ENCODE results near the gene SOBP.

The SOBP gene

GRCh38 chr6:107662333-107662732 lies 172.4 kb downstream of the SOBP start:
- no peak for DNase-seq

GRCh38 chr6:107663308-107663707 lies 173.4 kb downstream of the SOBP start:
- DNase-seq, result no peak

GRCh38 chr6:107665382-107665781 lies 175.5 kb downstream of the SOBP start:
- no peak for DNase-seq

GRCh38 chr6:107666084-107666980 lies 176.4 kb downstream of the SOBP start:
- DNase-seq, result no peak

- DNase-seq, result no peak
These were observed 177.2 kb downstream of the SOBP start for GRCh38 chr6:107666981-107667601.

- peak; percentile 12 for DNase-seq
These were observed 177.9 kb downstream of the SOBP start for GRCh38 chr6:107667790-107668189.

GRCh38 chr6:107668743-107669474 lies 179.0 kb downstream of the SOBP start:
- no peak for DNase-seq

GRCh38 chr6:107670792-107671199 lies 180.9 kb downstream of the SOBP start:
- DNase-seq, result peak; percentile 92

GRCh38 chr6:107673076-107673494 lies 183.2 kb downstream of the SOBP start:
- peak; percentile 19 for DNase-seq

- DNase-seq, result peak; percentile 82
These were observed 185.2 kb downstream of the SOBP start for GRCh38 chr6:107674995-107675738.

GRCh38 chr6:107676042-107676441 lies 186.1 kb downstream of the SOBP start:
- no peak for DNase-seq

- DNase-seq, result no peak
These were observed 187.5 kb downstream of the SOBP start for GRCh38 chr6:107677399-107677798.

- no peak for DNase-seq
These were observed 189.5 kb downstream of the SOBP start for GRCh38 chr6:107679457-107679856.

GRCh38 chr6:107682721-107683120 lies 192.8 kb downstream of the SOBP start:
- no peak for DNase-seq

GRCh38 chr6:107683183-107683582 lies 193.3 kb downstream of the SOBP start:
- no peak for DNase-seq

GRCh38 chr6:107684996-107685395 lies 195.1 kb downstream of the SOBP start:
- peak; percentile 44 for DNase-seq

GRCh38 chr6:107689190-107689589 lies 199.3 kb downstream of the SOBP start:
- DNase-seq, result no peak

- DNase-seq, result no peak
These were observed 200.2 kb downstream of the SOBP start for GRCh38 chr6:107689951-107690642.

GRCh38 chr6:107690643-107691061 lies 200.7 kb downstream of the SOBP start:
- DNase-seq, result no peak

GRCh38 chr6:107691062-107691751 lies 201.3 kb downstream of the SOBP start:
- no peak for DNase-seq

GRCh38 chr6:107692351-107692750 lies 202.4 kb downstream of the SOBP start:
- no peak for DNase-seq

Measured in inflammatory macrophage treated with lipopolysaccharide for 4 hours (primary cell).